LNCaP clone FGC (cell line): ENCODE measurements around the gene ATG14.

ENCODE experiments used
- DNase-seq: peaks from one replicate; pipeline ENCODE4 v3.0.0-alpha.2; 2011; ENCODE audit warnings: low read depth
- H3K4me3 ChIP-seq: 2 replicates; pipeline ENCODE4 v1.5.1; 2011; ENCODE audit warnings: mild to moderate bottlenecking, low read depth, low read length, control low read depth
- TF ChIP-seq, protein P1 (sequence below): IDR thresholded peaks from 2 replicates; pipeline ENCODE4 v1.5.1; 2012; ENCODE audit warnings: mild to moderate bottlenecking; ENCODE audit not compliant: control insufficient read depth, insufficient read depth; ENCODE audit errors: extremely low read depth

The ATG14 gene

GRCh38 chr14:55317542-55318306 is 93.9 kb downstream of the ATG14 start:
- DNase-seq: no peak
- H3K4me3 ChIP-seq: no peak overlapping the region
- TF ChIP-seq, protein P1, sequence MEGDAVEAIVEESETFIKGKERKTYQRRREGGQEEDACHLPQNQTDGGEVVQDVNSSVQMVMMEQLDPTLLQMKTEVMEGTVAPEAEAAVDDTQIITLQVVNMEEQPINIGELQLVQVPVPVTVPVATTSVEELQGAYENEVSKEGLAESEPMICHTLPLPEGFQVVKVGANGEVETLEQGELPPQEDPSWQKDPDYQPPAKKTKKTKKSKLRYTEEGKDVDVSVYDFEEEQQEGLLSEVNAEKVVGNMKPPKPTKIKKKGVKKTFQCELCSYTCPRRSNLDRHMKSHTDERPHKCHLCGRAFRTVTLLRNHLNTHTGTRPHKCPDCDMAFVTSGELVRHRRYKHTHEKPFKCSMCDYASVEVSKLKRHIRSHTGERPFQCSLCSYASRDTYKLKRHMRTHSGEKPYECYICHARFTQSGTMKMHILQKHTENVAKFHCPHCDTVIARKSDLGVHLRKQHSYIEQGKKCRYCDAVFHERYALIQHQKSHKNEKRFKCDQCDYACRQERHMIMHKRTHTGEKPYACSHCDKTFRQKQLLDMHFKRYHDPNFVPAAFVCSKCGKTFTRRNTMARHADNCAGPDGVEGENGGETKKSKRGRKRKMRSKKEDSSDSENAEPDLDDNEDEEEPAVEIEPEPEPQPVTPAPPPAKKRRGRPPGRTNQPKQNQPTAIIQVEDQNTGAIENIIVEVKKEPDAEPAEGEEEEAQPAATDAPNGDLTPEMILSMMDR: no peak

DNA sequence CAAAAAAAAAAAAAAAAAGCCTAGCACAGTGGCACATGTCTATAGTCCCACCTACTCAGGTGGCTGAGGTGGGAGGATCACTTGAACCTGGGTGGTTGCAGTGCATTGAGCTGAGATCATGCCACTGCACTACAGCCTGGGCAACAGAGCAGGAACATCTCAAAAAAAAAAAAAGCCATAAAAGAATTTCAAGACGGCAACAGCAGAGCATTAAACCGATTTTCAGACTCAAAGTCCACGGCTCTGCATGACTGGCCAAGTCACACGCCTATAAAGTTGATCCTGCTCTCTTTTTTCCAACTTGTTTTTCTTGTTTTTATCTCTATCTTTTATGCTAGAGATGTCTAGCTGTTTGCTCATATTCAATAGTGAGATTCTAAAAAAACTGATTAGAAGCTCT is 95.1 kb downstream of the ATG14 start:
- TF ChIP-seq, protein P1: no peak
- H3K4me3 ChIP-seq: peak overlapping the region; percentile 27; the same call in 1 of the 2 replicates
- DNase-seq: peak; percentile 70
